Measurements from ENCODE around the gene CSK.

DNA sequence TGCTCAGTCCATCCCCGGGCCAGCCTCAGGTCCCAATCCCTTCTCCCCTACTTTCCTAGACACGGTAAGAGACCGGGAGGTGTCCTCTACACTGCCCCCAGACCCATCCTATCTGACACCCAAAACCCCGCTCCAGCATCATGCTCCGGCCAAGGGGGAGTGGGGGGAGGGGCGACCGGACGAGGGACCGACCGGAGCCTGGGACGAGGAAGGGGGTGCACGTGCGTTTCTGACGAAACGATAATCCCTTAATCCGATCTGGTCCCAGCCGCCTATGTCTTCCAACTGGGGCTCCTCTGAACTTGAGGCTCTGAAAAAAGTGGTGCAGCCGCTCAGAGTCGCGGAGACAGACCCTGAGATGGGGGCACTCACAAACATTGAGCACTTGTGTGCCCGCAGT, 45.0 kb downstream of the CSK start:
- no peak for TF ChIP-seq SREBF2 (IDR thresholded peaks at IDR 0.05)
- no peak for TF ChIP-seq CTCF (IDR thresholded peaks at IDR 0.05)
- no peak for TF ChIP-seq POLR2A (IDR thresholded peaks at IDR 0.05; ENCODE audit: low read length)
- no peak for TF ChIP-seq HDAC2 (IDR thresholded peaks at IDR 0.05)
- TF ChIP-seq KDM1A (IDR thresholded peaks at IDR 0.05; ENCODE audit: low read depth): no peak
- no peak for TF ChIP-seq KDM5A (IDR thresholded peaks at IDR 0.05)
- no peak for TF ChIP-seq POLR2AphosphoS2 (conservative IDR thresholded peaks at IDR 0.05; ENCODE audit: low read length)
- no peak for TF ChIP-seq NR3C1 (IDR thresholded peaks at IDR 0.05)
